Mesendoderm (in vitro differentiated cells): Measurements from ENCODE around the gene TRPC4.

Experiments
- DNase-seq: peaks from one replicate; pipeline ENCODE4 v3.0.0; 2013
- H2AK5ac ChIP-seq: 2 replicates; pipeline ENCODE4 v1.6.1; 2013; ENCODE audit warnings: low read length, inconsistent platforms
- H2BK120ac ChIP-seq: 2 replicates; pipeline ENCODE4 v1.6.1; 2013; ENCODE audit warnings: low read depth, mild to moderate bottlenecking, low read length, moderate library complexity, mixed read lengths
- H2BK15ac ChIP-seq: replicated peaks from 2 replicates; pipeline ENCODE4 v1.6.1; 2013; ENCODE audit warnings: low read depth, mild to moderate bottlenecking, moderate library complexity
- H2BK5ac ChIP-seq: 2 replicates; pipeline ENCODE4 v1.6.1; 2013; ENCODE audit warnings: low read length, inconsistent platforms
- H3K18ac ChIP-seq: 2 replicates; pipeline ENCODE4 v1.6.1; 2013; ENCODE audit warnings: mild to moderate bottlenecking, low read length, mixed read lengths
- H3K23ac ChIP-seq: one replicate; pipeline ENCODE4 v1.6.1; 2013; ENCODE audit warnings: low read length
- H3K27ac ChIP-seq: 2 replicates; pipeline ENCODE4 v1.5.1; 2013; ENCODE audit warnings: low read depth, mild to moderate bottlenecking, inconsistent platforms, low read length, moderate library complexity
- H3K27me3 ChIP-seq: 2 replicates; pipeline ENCODE4 v1.6.1; 2013; ENCODE audit warnings: low read length, control low read depth, mild to moderate bottlenecking, inconsistent platforms; ENCODE audit not compliant: insufficient read depth, poor library complexity
- H3K36me3 ChIP-seq: 2 replicates; pipeline ENCODE4 v1.6.1; 2013; ENCODE audit warnings: low read length, inconsistent platforms; ENCODE audit not compliant: control insufficient read depth, insufficient read depth
- H3K4ac ChIP-seq: one replicate; pipeline ENCODE4 v1.6.1; 2013; ENCODE audit warnings: low read depth, mild to moderate bottlenecking, low read length, moderate library complexity
- H3K4me1 ChIP-seq: 2 replicates; pipeline ENCODE4 v1.6.1; 2013; ENCODE audit warnings: low read depth, low read length, inconsistent platforms; ENCODE audit not compliant: control insufficient read depth
- H3K4me2 ChIP-seq: 2 replicates; pipeline ENCODE4 v1.6.1; 2013; ENCODE audit warnings: low read length
- H3K4me3 ChIP-seq: 2 replicates; pipeline ENCODE4 v1.5.1; 2013; ENCODE audit warnings: mild to moderate bottlenecking, low read length
- H3K56ac ChIP-seq: one replicate; pipeline ENCODE4 v1.6.1; 2013; ENCODE audit warnings: low read length
- H3K79me1 ChIP-seq: 2 replicates; pipeline ENCODE4 v1.6.1; 2013; ENCODE audit warnings: low read length, inconsistent platforms
- H3K79me2 ChIP-seq: 2 replicates; pipeline ENCODE4 v1.6.1; 2013; ENCODE audit warnings: mild to moderate bottlenecking, low read length; ENCODE audit not compliant: control insufficient read depth, insufficient read depth
- H3K9ac ChIP-seq: 2 replicates; pipeline ENCODE4 v1.6.1; 2013; ENCODE audit warnings: low read length, inconsistent platforms
- H4K5ac ChIP-seq: one replicate; pipeline ENCODE4 v1.6.1; 2013; ENCODE audit warnings: low read length
- H4K8ac ChIP-seq: one replicate; pipeline ENCODE4 v1.6.1; 2013; ENCODE audit warnings: low read depth, mild to moderate bottlenecking, control low read depth, low read length, moderate library complexity
- WGBS: extraction: QIAGEN DNeasy Blood & Tissue Kit; methylation state at CpG from one replicate; pipeline ENCODE4 v1.1.7; 2013; ENCODE audit warnings: low lambda C conversion rate, missing lambda C conversion rate; ENCODE audit not compliant: insufficient coverage; ENCODE audit errors: extremely low coverage; 5-methylcytosine and 5-hydroxymethylcytosine counted together

The TRPC4 gene

GRCh38 chr13:37748913-37749312, 120.7 kb downstream of the TRPC4 start:
- H3K36me3 ChIP-seq = no peaks in the 10 kb centered on the region
- H3K79me2 ChIP-seq = no peaks in the 10 kb centered on the region
- H3K27ac ChIP-seq = no peak overlapping the region
- H4K5ac ChIP-seq = no peak overlapping the region
- H2BK120ac ChIP-seq = no peak overlapping the region
- no peak overlapping the region for H3K23ac ChIP-seq
- no peak overlapping the region for H3K4me3 ChIP-seq
- no peak overlapping the region for H3K9ac ChIP-seq
- no peak for DNase-seq
- H3K4me1 ChIP-seq = no peaks in the 10 kb centered on the region
- H4K8ac ChIP-seq = no peak overlapping the region
- H3K56ac ChIP-seq = no peak overlapping the region
- no peaks in the 10 kb centered on the region for H3K27me3 ChIP-seq
- H3K18ac ChIP-seq = no peak overlapping the region
- no peak overlapping the region for H2BK15ac ChIP-seq
- no peak overlapping the region for H2AK5ac ChIP-seq
- no peak overlapping the region for H3K4ac ChIP-seq
- no peaks in the 10 kb centered on the region for H3K79me1 ChIP-seq
- H3K4me2 ChIP-seq = no peak overlapping the region
- no peak overlapping the region for H2BK5ac ChIP-seq
- WGBS = no CpG with 5 or more reads among the region's 3 CpGs

- Histone ChIP-seq H3K27ac (no peak overlapping the region), H4K8ac (no peak overlapping the region), H2BK5ac (no peak overlapping the region), H3K27me3 (no peaks in the 10 kb centered on the region), H3K4me2 (no peak overlapping the region), H3K9ac (no peak overlapping the region), H3K79me1 (no peaks in the 10 kb centered on the region), H2AK5ac (no peak overlapping the region), H3K36me3 (no peaks in the 10 kb centered on the region), H3K23ac (no peak overlapping the region), H3K4ac (no peak overlapping the region), H3K56ac (no peak overlapping the region), H3K18ac (no peak overlapping the region), H2BK15ac (no peak overlapping the region), H3K4me3 (no peak overlapping the region), H2BK120ac (no peak overlapping the region), H3K4me1 (no peaks in the 10 kb centered on the region), H4K5ac (no peak overlapping the region), H3K79me2 (no peaks in the 10 kb centered on the region)
- DNase-seq = no peak
- no CpG with 5 or more reads among the region's 5 CpGs for WGBS
Measured at GRCh38 chr13:37747071-37747612, 122.4 kb downstream of the TRPC4 start.

GRCh38 chr13:37741536-37741935, 128.0 kb downstream of the TRPC4 start:
- no peak overlapping the region for H3K23ac ChIP-seq
- no peaks in the 10 kb centered on the region for H3K79me2 ChIP-seq
- H4K5ac ChIP-seq = no peak overlapping the region
- H3K4me3 ChIP-seq = no peak overlapping the region
- H3K4me2 ChIP-seq = no peak overlapping the region
- H2BK5ac ChIP-seq = no peak overlapping the region
- H3K56ac ChIP-seq = no peak overlapping the region
- H3K9ac ChIP-seq = no peak overlapping the region
- no peaks in the 10 kb centered on the region for H3K36me3 ChIP-seq
- no peaks in the 10 kb centered on the region for H3K79me1 ChIP-seq
- H3K27ac ChIP-seq = no peak overlapping the region
- no peaks in the 10 kb centered on the region for H3K4me1 ChIP-seq
- no peak overlapping the region for H3K18ac ChIP-seq
- WGBS = no CpG with 5 or more reads among the region's 7 CpGs
- H2AK5ac ChIP-seq = no peak overlapping the region
- H3K4ac ChIP-seq = no peak overlapping the region
- no peaks in the 10 kb centered on the region for H3K27me3 ChIP-seq
- H4K8ac ChIP-seq = no peak overlapping the region
- H2BK15ac ChIP-seq = no peak overlapping the region
- DNase-seq = no peak
- H2BK120ac ChIP-seq = no peak overlapping the region

- no peak for DNase-seq
- WGBS = no CpG with 5 or more reads among the region's 3 CpGs
- H3K9ac ChIP-seq = no peak overlapping the region
- H3K4me2 ChIP-seq = no peak overlapping the region
- H3K4me3 ChIP-seq = no peak overlapping the region
- H2AK5ac ChIP-seq = no peak overlapping the region
- H3K79me2 ChIP-seq = no peaks in the 10 kb centered on the region
- no peaks in the 10 kb centered on the region for H3K27me3 ChIP-seq
- H3K79me1 ChIP-seq = no peaks in the 10 kb centered on the region
- no peak overlapping the region for H2BK15ac ChIP-seq
- no peaks in the 10 kb centered on the region for H3K36me3 ChIP-seq
- no peak overlapping the region for H2BK120ac ChIP-seq
- H3K4me1 ChIP-seq = no peaks in the 10 kb centered on the region
- no peak overlapping the region for H3K23ac ChIP-seq
- no peak overlapping the region for H3K27ac ChIP-seq
- H3K18ac ChIP-seq = no peak overlapping the region
- H3K4ac ChIP-seq = no peak overlapping the region
- H4K5ac ChIP-seq = no peak overlapping the region
- H2BK5ac ChIP-seq = no peak overlapping the region
- no peak overlapping the region for H4K8ac ChIP-seq
- no peak overlapping the region for H3K56ac ChIP-seq
Measured at GRCh38 chr13:37736045-37736444, 133.5 kb downstream of the TRPC4 start.

- H3K9ac ChIP-seq = no peak overlapping the region
- H3K79me1 ChIP-seq = no peaks in the 10 kb centered on the region
- no peaks in the 10 kb centered on the region for H3K4me1 ChIP-seq
- no peak overlapping the region for H4K5ac ChIP-seq
- no peak overlapping the region for H2BK5ac ChIP-seq
- no peak overlapping the region for H2BK120ac ChIP-seq
- no peaks in the 10 kb centered on the region for H3K36me3 ChIP-seq
- H2BK15ac ChIP-seq = no peak overlapping the region
- no peak overlapping the region for H3K4ac ChIP-seq
- H3K56ac ChIP-seq = no peak overlapping the region
- no peak overlapping the region for H3K4me3 ChIP-seq
- H3K79me2 ChIP-seq = no peaks in the 10 kb centered on the region
- WGBS = no CpG with 5 or more reads among the region's 4 CpGs
- no peak overlapping the region for H3K23ac ChIP-seq
- H3K27me3 ChIP-seq = no peaks in the 10 kb centered on the region
- no peak overlapping the region for H4K8ac ChIP-seq
- DNase-seq = no peak
- no peak overlapping the region for H2AK5ac ChIP-seq
- no peak overlapping the region for H3K27ac ChIP-seq
- no peak overlapping the region for H3K4me2 ChIP-seq
- no peak overlapping the region for H3K18ac ChIP-seq
Measured at GRCh38 chr13:37735293-37735692, 134.3 kb downstream of the TRPC4 start.

- Histone ChIP-seq H3K27me3 (no peaks in the 10 kb centered on the region), H3K4me2 (no peak overlapping the region), H4K8ac (no peak overlapping the region), H3K23ac (no peak overlapping the region), H2AK5ac (no peak overlapping the region), H2BK5ac (no peak overlapping the region), H3K4ac (no peak overlapping the region), H3K9ac (no peak overlapping the region), H4K5ac (no peak overlapping the region), H3K79me2 (no peaks in the 10 kb centered on the region), H2BK15ac (no peak overlapping the region), H2BK120ac (no peak overlapping the region), H3K79me1 (no peaks in the 10 kb centered on the region), H3K18ac (no peak overlapping the region), H3K4me1 (no peaks in the 10 kb centered on the region), H3K36me3 (no peaks in the 10 kb centered on the region), H3K4me3 (no peak overlapping the region), H3K27ac (no peak overlapping the region), H3K56ac (no peak overlapping the region)
- DNase-seq = no peak
- no CpG with 5 or more reads among the region's 4 CpGs for WGBS
Measured at GRCh38 chr13:37729876-37730275, 139.7 kb downstream of the TRPC4 start.
